Measurements from ENCODE around the gene TEX28.
"Not testable (repeated sequence)": the region's sequence is repeated elsewhere in the genome, so short reads cannot be mapped to it uniquely, and the experiment has no call there.

The TEX28 gene

GRCh38 chrX:154294791-154295574 lies at the start of gene TEX28:
Gene TEX28, minus strand, starts transcription at chrX:154295124. Its CDS starts 3,007 bp downstream, at chrX:154292117.
- Histone ChIP-seq H3K27me3 (ENCODE audit: low read depth) (no peaks in the 10 kb centered on the region), H3K4me1 (no peaks in the 10 kb centered on the region), H3K36me3 (replicated peaks) (no peaks in the 10 kb centered on the region), H3K9me3 (no peaks in the 10 kb centered on the region), H3K4me3 (no peak within 1 kb of the TSS)
- in situ Hi-C loops (cut with MboI; ENCODE audit: low sequenced_read_pairs): no loop called here
- DNase-seq (ENCODE audit: low spot score in 2 of 2): no peak

DNA sequence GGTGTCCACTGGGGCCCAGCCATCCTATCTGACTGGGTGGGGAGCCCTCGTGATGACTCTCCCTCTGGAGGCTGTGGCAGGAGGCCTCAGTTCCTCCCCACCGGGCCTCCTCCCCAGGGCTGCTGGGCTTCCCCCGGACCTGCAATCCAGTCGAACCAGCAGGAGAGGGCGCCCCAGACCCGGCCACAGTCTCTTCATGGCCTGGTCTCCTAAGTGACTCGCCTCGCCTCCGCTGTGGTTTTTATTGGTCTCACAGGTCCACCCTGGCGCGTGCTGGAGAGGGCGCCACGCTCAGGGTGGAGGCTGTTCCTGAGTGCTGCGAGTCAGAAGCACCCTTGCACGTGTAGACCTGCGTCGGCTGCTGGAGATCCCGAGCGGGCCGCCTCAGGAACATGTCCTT lies 48.7 kb upstream of the TEX28 start:
- H3K4me1 ChIP-seq; DNase-seq (ENCODE audit: low spot score in 2 of 2); H3K9me3 ChIP-seq; H3K27me3 ChIP-seq (ENCODE audit: low read depth); H3K36me3 ChIP-seq (replicated peaks); H3K4me3 ChIP-seq: not testable (repeated sequence)
- in situ Hi-C loops (cut with MboI; ENCODE audit: low sequenced_read_pairs): loop anchor here (25.0 kb wide), 2 partner anchors 331 to 1406 kb away; partner anchors contain the start of gene IRAK1

DNA sequence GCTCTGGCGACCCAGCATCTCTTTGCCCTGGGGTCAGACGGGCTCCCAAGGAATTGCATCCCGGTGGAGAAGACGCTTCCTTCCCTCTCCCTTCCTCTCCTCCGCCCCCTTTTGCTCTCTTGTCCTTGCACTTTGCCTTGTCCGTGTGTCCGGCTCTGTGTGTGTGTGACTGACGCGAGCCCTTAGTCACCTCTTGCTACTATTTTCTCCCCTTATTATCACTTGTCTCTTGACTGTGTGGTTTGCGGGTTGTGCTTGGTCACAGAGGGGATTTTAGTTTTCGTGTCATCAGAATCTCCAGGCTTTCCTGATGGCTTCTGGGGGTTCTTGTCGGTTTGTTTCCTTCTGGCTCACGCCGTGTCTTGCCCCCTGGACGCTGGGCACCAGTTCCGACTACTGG lies 48.1 kb upstream of the TEX28 start:
- not testable (repeated sequence) for DNase-seq (ENCODE audit: low spot score in 2 of 2); H3K36me3 ChIP-seq (replicated peaks); H3K27me3 ChIP-seq (ENCODE audit: low read depth); H3K9me3 ChIP-seq; H3K4me3 ChIP-seq; H3K4me1 ChIP-seq
- in situ Hi-C loops (cut with MboI; ENCODE audit: low sequenced_read_pairs): loop anchor here (25.0 kb wide), 2 partner anchors 331 to 1406 kb away; partner anchors contain the start of gene IRAK1

- not testable (repeated sequence) for H3K9me3 ChIP-seq; H3K36me3 ChIP-seq (replicated peaks); H3K4me1 ChIP-seq; H3K4me3 ChIP-seq; H3K27me3 ChIP-seq (ENCODE audit: low read depth)
- peak in 1 of 2 experiments; percentile 34 for DNase-seq (ENCODE audit: low spot score in 2 of 2)
- in situ Hi-C loops (cut with MboI; ENCODE audit: low sequenced_read_pairs): loop anchor here (25.0 kb wide), 2 partner anchors 329 to 1404 kb away; partner anchors contain the start of gene IRAK1
These were observed 46.7 kb upstream of the TEX28 start for GRCh38 chrX:154341399-154342298.

GRCh38 chrX:154334496-154334895 lies 39.6 kb upstream of the TEX28 start:
- H3K27me3 ChIP-seq (ENCODE audit: low read depth): no peaks in the 10 kb centered on the region
- no peak overlapping the region for H3K4me3 ChIP-seq
- peaks cover 25% of the 10 kb centered on the region for H3K4me1 ChIP-seq
- no peaks in the 10 kb centered on the region for H3K9me3 ChIP-seq
- no peak for DNase-seq (ENCODE audit: low spot score in 2 of 2)
- no peaks in the 10 kb centered on the region for H3K36me3 ChIP-seq (replicated peaks)
- in situ Hi-C loops (cut with MboI; ENCODE audit: low sequenced_read_pairs): loop anchor here (25.0 kb wide), 2 partner anchors 322 to 1397 kb away; partner anchors contain the start of gene IRAK1

DNA sequence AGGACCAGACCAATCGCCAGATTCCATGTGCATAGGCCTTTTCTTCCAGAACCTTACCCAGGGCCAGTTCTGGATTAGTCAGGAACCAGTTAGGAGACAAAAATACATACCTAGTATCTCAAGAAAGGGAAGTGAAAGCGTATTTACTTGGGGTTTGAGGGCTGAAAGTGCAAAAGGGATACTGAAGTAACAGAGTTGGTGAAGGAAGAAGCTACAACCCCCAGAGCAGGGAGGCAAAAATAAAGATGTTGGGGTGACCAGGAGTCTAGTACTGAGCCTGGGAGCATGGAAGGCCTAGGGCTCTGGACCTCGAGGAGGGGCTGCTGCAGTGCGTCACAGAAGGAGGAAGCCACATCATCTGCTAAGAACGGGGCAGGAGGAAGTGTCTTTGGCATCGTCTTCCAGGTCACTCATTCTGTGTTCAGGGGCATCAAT lies 38.9 kb upstream of the TEX28 start:
- no peaks in the 10 kb centered on the region for H3K36me3 ChIP-seq (replicated peaks)
- in situ Hi-C loops (cut with MboI; ENCODE audit: low sequenced_read_pairs): loop anchor here (25.0 kb wide), 2 partner anchors 322 to 1397 kb away; partner anchors contain the start of gene IRAK1
- peaks cover 25% of the 10 kb centered on the region for H3K4me1 ChIP-seq
- no peak overlapping the region for H3K4me3 ChIP-seq
- no peaks in the 10 kb centered on the region for H3K9me3 ChIP-seq
- no peaks in the 10 kb centered on the region for H3K27me3 ChIP-seq (ENCODE audit: low read depth)
- no peak for DNase-seq (ENCODE audit: low spot score in 2 of 2)

DNA sequence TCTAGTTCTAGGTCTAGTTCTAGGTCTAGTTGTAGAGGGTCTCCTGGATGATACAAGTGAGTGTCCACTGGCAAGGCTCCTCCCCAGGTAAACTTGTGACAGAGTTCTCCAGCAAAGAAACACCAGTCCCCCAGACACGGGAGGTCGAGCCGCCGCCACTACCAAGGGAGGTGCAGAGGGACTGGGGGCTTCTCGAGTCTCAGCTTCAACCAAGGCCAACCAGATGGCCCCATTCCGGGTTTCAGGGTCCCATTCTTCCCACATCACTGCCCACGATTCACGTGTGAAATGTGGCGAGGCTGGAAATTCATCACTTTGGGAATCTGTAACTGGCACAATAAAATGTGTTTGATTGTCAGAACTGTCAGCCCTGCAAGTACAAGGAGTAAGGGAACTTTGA lies 38.2 kb upstream of the TEX28 start:
- no peak overlapping the region for H3K4me3 ChIP-seq
- H3K27me3 ChIP-seq (ENCODE audit: low read depth): no peaks in the 10 kb centered on the region
- in situ Hi-C loops (cut with MboI; ENCODE audit: low sequenced_read_pairs): loop anchor here (25.0 kb wide), 2 partner anchors 321 to 1396 kb away; partner anchors contain the start of gene IRAK1
- no peaks in the 10 kb centered on the region for H3K36me3 ChIP-seq (replicated peaks)
- peaks cover 25% of the 10 kb centered on the region for H3K4me1 ChIP-seq
- no peak for DNase-seq (ENCODE audit: low spot score in 2 of 2)
- no peaks in the 10 kb centered on the region for H3K9me3 ChIP-seq

GRCh38 chrX:154332561-154332960 lies 37.6 kb upstream of the TEX28 start:
- H3K27me3 ChIP-seq (ENCODE audit: low read depth): no peaks in the 10 kb centered on the region
- H3K9me3 ChIP-seq: no peaks in the 10 kb centered on the region
- H3K36me3 ChIP-seq (replicated peaks): no peaks in the 10 kb centered on the region
- peaks cover 25% of the 10 kb centered on the region for H3K4me1 ChIP-seq
- no peak for DNase-seq (ENCODE audit: low spot score in 2 of 2)
- in situ Hi-C loops (cut with MboI; ENCODE audit: low sequenced_read_pairs): loop anchor here (25.0 kb wide), 2 partner anchors 320 to 1395 kb away; partner anchors contain the start of gene IRAK1
- no peak overlapping the region for H3K4me3 ChIP-seq

DNA sequence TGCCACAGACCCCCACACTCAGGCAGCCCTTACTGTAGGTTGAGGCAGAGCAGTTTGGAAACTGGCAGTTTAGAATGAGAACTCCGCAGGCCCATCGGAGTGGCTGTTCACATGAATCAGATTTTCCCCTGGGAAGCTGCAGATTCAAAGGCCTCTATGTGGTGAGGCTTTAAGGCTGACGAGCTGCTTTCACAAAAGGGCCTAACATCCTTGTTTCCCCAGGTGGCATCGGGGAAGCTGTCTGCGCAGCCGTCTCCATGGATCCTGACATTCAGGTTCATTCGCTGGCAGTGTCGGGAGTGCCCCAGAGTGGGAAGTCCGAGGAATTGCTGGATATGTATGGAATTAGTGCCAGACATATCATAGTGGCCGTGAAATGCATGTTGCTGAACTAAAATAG lies 34.4 kb upstream of the TEX28 start:
- H3K36me3 ChIP-seq (replicated peaks): no peaks in the 10 kb centered on the region
- DNase-seq (ENCODE audit: low spot score in 2 of 2): no peak
- H3K4me3 ChIP-seq: no peak overlapping the region
- peaks cover 5% of the 10 kb centered on the region; the same call in 1 of the 2 replicates for H3K9me3 ChIP-seq
- peaks cover 38% of the 10 kb centered on the region for H3K4me1 ChIP-seq
- no peaks in the 10 kb centered on the region for H3K27me3 ChIP-seq (ENCODE audit: low read depth)
- in situ Hi-C loops (cut with MboI; ENCODE audit: low sequenced_read_pairs): loop anchor here (25.0 kb wide), 2 partner anchors 317 to 1392 kb away; partner anchors contain the start of gene IRAK1

DNA sequence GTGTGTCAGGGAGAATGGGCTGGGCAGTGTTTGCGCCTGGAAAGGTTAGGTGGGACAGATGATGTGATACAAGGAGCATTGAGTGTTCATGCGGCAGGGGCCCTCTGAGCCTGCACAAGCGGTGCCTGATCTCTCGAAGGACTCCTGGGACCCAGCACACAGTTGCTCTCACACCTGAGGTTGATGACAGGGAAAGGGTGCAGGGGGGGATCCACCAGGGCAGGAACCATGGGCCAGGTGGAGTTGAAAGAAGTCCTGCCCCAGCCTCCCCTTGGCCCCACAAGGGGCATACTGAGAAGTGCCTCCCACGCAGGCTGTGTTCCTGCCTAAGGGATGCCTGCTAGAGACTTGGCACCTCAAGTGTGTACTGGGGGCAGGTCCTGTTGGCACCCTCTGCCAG lies 33.7 kb upstream of the TEX28 start:
- DNase-seq (ENCODE audit: low spot score in 2 of 2): no peak
- H3K36me3 ChIP-seq (replicated peaks): no peaks in the 10 kb centered on the region

GRCh38 chrX:154327038-154327820 lies 32.3 kb upstream of the TEX28 start:
- in situ Hi-C loops (cut with MboI; ENCODE audit: low sequenced_read_pairs): loop anchor here (25.0 kb wide), 2 partner anchors 315 to 1390 kb away; partner anchors contain the start of gene IRAK1
- peaks cover 5% of the 10 kb centered on the region; the same call in 1 of the 2 replicates for H3K9me3 ChIP-seq
- H3K4me1 ChIP-seq: peaks cover 36% of the 10 kb centered on the region
- no peak overlapping the region for H3K4me3 ChIP-seq
- H3K27me3 ChIP-seq (ENCODE audit: low read depth): no peaks in the 10 kb centered on the region
- no peaks in the 10 kb centered on the region for H3K36me3 ChIP-seq (replicated peaks)
- DNase-seq (ENCODE audit: low spot score in 2 of 2): no peak

More for the DNA sequence above, 33.7 kb upstream of the TEX28 start:
- peaks cover 5% of the 10 kb centered on the region; the same call in 1 of the 2 replicates for H3K9me3 ChIP-seq
- in situ Hi-C loops (cut with MboI; ENCODE audit: low sequenced_read_pairs): loop anchor here (25.0 kb wide), 2 partner anchors 316 to 1391 kb away; partner anchors contain the start of gene IRAK1
- H3K4me1 ChIP-seq: peaks cover 38% of the 10 kb centered on the region
- H3K4me3 ChIP-seq: no peak overlapping the region
- H3K27me3 ChIP-seq (ENCODE audit: low read depth): no peaks in the 10 kb centered on the region

DNA sequence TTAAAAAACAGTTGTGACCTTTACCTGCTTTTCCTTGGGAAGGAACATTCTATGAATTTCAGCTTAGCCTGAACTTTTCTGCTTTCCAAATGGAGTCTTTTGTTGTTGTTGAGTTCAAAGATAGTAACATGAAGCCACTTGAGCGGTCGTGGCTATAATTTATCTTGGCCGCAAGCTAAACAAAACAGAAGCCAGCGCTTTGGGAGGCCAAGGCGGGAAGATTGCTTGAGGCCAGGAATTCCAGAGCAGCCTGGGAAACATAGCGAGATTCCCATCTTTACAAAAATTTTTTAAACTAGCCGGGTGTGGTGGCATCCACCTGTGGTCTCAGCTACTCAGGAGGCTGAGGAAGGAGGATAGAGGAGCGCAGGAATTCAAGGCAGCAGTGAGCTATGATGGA lies 30.6 kb upstream of the TEX28 start:
- Histone ChIP-seq H3K4me1 (peaks cover 19% of the 10 kb centered on the region), H3K9me3 (peaks cover 5% of the 10 kb centered on the region; the same call in 1 of the 2 replicates), H3K27me3 (ENCODE audit: low read depth) (no peaks in the 10 kb centered on the region), H3K36me3 (replicated peaks) (no peaks in the 10 kb centered on the region), H3K4me3 (no peak overlapping the region)
- peak; percentile 50 to 61 for DNase-seq (ENCODE audit: low spot score in 2 of 2)
- in situ Hi-C loops (cut with MboI; ENCODE audit: low sequenced_read_pairs): loop anchor here (25.0 kb wide), 2 partner anchors 313 to 1388 kb away; partner anchors contain the start of gene IRAK1

All from HAP-1 (cell line).